Mammary epithelial cell (primary cell): ENCODE data around the gene KCNQ5.

Experiments
- EZH2 ChIP-seq: IDR thresholded peaks from 2 replicates; pipeline ENCODE4 v1.6.1; 2012; ENCODE audit warnings: low read length, inconsistent platforms, borderline replicate concordance
- TF ChIP-seq, protein P1 (sequence below), 2 donors: IDR thresholded peaks in 1 of 2; conservative IDR thresholded peaks in 1 of 2; 2 replicates each; pipeline ENCODE4 v1.5.1; 2011 to 2012; ENCODE audit warnings: inconsistent platforms in 2 of 2, low read length in 2 of 2, mild to moderate bottlenecking in 2 of 2, control low read depth in 1 of 2, low read depth in 1 of 2; ENCODE audit not compliant: insufficient read depth in 1 of 2; ENCODE audit errors: extremely low read depth in 1 of 2

DNA sequence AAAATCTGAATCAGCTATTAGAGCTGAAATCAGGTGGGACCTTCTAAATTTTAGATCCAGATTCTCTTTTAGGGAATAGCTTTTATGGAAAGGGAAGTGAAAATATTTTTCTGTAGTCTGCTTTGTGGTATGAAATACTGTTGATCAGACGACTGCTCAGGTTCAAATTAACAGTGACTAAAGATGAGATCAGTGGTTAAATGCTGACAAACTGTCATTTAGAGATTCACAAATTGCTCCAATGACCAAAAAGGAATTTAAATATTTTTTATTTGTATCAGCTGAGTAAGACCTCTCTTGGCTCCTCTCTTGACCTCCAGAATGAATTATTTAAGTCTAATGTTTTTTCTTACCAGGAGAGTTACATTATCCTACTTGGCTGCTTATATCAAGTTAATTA is 77.3 kb downstream of the KCNQ5 start:
- no peak for TF ChIP-seq EZH2
- TF ChIP-seq, protein P1, sequence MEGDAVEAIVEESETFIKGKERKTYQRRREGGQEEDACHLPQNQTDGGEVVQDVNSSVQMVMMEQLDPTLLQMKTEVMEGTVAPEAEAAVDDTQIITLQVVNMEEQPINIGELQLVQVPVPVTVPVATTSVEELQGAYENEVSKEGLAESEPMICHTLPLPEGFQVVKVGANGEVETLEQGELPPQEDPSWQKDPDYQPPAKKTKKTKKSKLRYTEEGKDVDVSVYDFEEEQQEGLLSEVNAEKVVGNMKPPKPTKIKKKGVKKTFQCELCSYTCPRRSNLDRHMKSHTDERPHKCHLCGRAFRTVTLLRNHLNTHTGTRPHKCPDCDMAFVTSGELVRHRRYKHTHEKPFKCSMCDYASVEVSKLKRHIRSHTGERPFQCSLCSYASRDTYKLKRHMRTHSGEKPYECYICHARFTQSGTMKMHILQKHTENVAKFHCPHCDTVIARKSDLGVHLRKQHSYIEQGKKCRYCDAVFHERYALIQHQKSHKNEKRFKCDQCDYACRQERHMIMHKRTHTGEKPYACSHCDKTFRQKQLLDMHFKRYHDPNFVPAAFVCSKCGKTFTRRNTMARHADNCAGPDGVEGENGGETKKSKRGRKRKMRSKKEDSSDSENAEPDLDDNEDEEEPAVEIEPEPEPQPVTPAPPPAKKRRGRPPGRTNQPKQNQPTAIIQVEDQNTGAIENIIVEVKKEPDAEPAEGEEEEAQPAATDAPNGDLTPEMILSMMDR (conservative IDR thresholded peaks at IDR 0.05 in 1 of 2, IDR thresholded peaks at IDR 0.05 in 1 of 2; ENCODE audit: extremely low read depth in 1 of 2, insufficient read depth in 1 of 2, low read depth in 1 of 2, low read length in 2 of 2), result no peak
